Stimulated activated CD8-positive, alpha-beta memory T cell treated with anti-CD3 and anti-CD28 coated beads, Interleukin-7, amount 100 ng/mL, for 1 hour (primary cell): ENCODE data around the gene ITPR1.

Experiments
- DNase-seq, 2 donors: peaks; one replicate each; pipeline ENCODE4 v3.0.0-alpha.2; 2020; ENCODE audit warnings: low read depth in 2 of 2

The ITPR1 gene

GRCh38 chr3:4895838-4896237 lies 402.7 kb downstream of the ITPR1 start:
- no peak for DNase-seq
